Epithelial cell of proximal tubule (primary cell): Measurements from ENCODE around the gene LEFTY1. TPM values are rescaled to one million over a fixed set of nuclear protein-coding genes. Genes with fewer than 3 reads are reported as not detected.

Experiments
- DNase-seq: peaks from one replicate; pipeline ENCODE4 v3.0.0-alpha.2; 2011; ENCODE audit warnings: low read depth
- H3K4me3 ChIP-seq: 2 replicates; pipeline ENCODE4 v1.5.1; 2011; ENCODE audit warnings: low read depth, mild to moderate bottlenecking, low read length
- CTCF ChIP-seq: conservative IDR thresholded peaks from 2 replicates; pipeline ENCODE4 v1.5.1; 2012; ENCODE audit warnings: low read depth, mild to moderate bottlenecking, low read length
- total RNA-seq: library from RNA; depleted of rRNA; stranded (reverse); fragments of >200 nt; gene quantifications from 2 replicates; pipeline ENCODE4 v1.2.3, GENCODE V29; 2015

LEFTY1 gene
- total RNA-seq, 1 donor from 2014 or later, result not detected

GRCh38 chr1:225847610-225848009 is 41.3 kb downstream of the LEFTY1 start:
- no peak for TF ChIP-seq CTCF
- DNase-seq, result no peak
- H3K4me3 ChIP-seq, result no peak overlapping the region

GRCh38 chr1:225846331-225847310 is 42.3 kb downstream of the LEFTY1 start:
- no peak for DNase-seq

GRCh38 chr1:225845571-225846259 is 43.2 kb downstream of the LEFTY1 start:
- DNase-seq, result no peak
- TF ChIP-seq CTCF, result peak; percentile 69
- no peak overlapping the region for H3K4me3 ChIP-seq

More at GRCh38 chr1:225846331-225847310, 42.3 kb downstream of the LEFTY1 start:
- TF ChIP-seq CTCF, result no peak
- no peak overlapping the region for H3K4me3 ChIP-seq

GRCh38 chr1:225845097-225845496 is 43.8 kb downstream of the LEFTY1 start:
- DNase-seq, result no peak
- TF ChIP-seq CTCF, result no peak
- no peak overlapping the region for H3K4me3 ChIP-seq

- TF ChIP-seq CTCF, result no peak
- no peak for DNase-seq
- no peak overlapping the region for H3K4me3 ChIP-seq
These were observed 44.5 kb downstream of the LEFTY1 start for GRCh38 chr1:225844236-225845061.

- no peak overlapping the region for H3K4me3 ChIP-seq
- no peak for DNase-seq
- TF ChIP-seq CTCF, result no peak
These were observed 45.5 kb downstream of the LEFTY1 start for GRCh38 chr1:225843426-225843795.
